Endothelial cell of umbilical vein (primary cell): ENCODE measurements around the gene MRPL12.

Experiments used
- MYC ChIP-seq: IDR thresholded peaks from one replicate; pipeline ENCODE4 v1.6.1; 2011; ENCODE audit warnings: mild to moderate bottlenecking, low read depth, low read length
- POLR2AphosphoS5 ChIP-seq: IDR thresholded peaks from 2 replicates; pipeline ENCODE4 v1.6.1; 2012; ENCODE audit warnings: low read depth, mild to moderate bottlenecking, control low read depth, low read length, moderate library complexity; ENCODE audit not compliant: insufficient read depth

GRCh38 chr17:81660441-81660840 lies 42.7 kb upstream of the MRPL12 start:
- TF ChIP-seq POLR2AphosphoS5 = no peak
- no peak for TF ChIP-seq MYC
